22Rv1 (cell line): ENCODE data around the gene CYB5B.

ENCODE experiments used
- H3K27ac ChIP-seq: fragments of 450-650 bp; 2 replicates; pipeline ENCODE4 v1.5.1; 2017
- ZFX ChIP-seq: fragments of 450-650 bp; IDR thresholded peaks from 2 replicates; pipeline ENCODE4 v1.6.1; 2017; ENCODE audit warnings: antibody characterized with exemption, borderline replicate concordance
- TF ChIP-seq, protein P1 (sequence below): fragments of 450-650 bp; IDR thresholded peaks from 2 replicates; pipeline ENCODE4 v1.5.1; 2017; ENCODE audit warnings: mild to moderate bottlenecking

CYB5B gene

GRCh38 chr16:69508033-69508755 lies 83.8 kb downstream of the CYB5B start:
- TF ChIP-seq, protein P1, sequence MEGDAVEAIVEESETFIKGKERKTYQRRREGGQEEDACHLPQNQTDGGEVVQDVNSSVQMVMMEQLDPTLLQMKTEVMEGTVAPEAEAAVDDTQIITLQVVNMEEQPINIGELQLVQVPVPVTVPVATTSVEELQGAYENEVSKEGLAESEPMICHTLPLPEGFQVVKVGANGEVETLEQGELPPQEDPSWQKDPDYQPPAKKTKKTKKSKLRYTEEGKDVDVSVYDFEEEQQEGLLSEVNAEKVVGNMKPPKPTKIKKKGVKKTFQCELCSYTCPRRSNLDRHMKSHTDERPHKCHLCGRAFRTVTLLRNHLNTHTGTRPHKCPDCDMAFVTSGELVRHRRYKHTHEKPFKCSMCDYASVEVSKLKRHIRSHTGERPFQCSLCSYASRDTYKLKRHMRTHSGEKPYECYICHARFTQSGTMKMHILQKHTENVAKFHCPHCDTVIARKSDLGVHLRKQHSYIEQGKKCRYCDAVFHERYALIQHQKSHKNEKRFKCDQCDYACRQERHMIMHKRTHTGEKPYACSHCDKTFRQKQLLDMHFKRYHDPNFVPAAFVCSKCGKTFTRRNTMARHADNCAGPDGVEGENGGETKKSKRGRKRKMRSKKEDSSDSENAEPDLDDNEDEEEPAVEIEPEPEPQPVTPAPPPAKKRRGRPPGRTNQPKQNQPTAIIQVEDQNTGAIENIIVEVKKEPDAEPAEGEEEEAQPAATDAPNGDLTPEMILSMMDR, result no peak
- no peak for TF ChIP-seq ZFX
- no peak overlapping the region for H3K27ac ChIP-seq

DNA sequence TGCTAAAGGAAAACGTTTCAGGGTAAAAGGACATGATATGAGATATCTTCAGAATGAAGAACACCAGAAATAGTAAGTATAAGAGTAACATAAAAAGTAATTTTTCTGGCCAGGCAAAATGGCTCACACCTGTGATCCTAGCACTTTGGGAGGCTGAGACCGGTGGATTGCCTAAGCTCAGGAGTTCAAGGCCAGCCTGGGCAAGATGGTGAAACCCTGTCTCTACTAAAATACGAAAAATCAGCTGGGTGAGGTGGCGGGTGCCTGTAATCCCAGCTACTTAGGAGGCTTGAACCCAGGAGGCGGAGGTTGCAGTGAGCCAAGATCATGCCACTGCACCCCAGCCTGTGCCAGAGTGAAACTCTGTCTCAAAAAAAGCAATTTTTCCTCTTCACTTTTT lies 84.7 kb downstream of the CYB5B start:
- no peak overlapping the region for H3K27ac ChIP-seq

DNA sequence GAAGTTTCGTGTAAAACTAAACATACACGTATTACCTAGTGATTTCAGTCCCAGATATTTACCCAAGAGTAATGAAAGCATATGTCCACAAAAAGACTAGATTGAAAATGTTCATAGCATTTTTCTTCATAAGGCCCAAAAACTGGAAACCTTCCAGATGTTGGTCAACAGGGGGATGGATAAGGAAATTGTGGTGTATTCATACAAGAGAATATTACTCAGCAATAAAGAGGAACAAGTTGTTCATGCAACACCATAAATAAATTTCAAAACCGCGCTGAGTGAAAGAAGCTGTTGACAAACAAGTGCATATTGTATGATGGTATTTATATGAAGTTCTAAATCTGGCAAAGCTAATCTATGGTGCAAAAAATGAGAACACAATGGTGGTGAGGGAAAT lies 87.2 kb downstream of the CYB5B start:
- TF ChIP-seq ZFX, result no peak
- TF ChIP-seq, protein P1, result no peak
- no peak overlapping the region for H3K27ac ChIP-seq

More for the DNA sequence above, 84.7 kb downstream of the CYB5B start:
- no peak for TF ChIP-seq ZFX
- TF ChIP-seq, protein P1, result no peak

DNA sequence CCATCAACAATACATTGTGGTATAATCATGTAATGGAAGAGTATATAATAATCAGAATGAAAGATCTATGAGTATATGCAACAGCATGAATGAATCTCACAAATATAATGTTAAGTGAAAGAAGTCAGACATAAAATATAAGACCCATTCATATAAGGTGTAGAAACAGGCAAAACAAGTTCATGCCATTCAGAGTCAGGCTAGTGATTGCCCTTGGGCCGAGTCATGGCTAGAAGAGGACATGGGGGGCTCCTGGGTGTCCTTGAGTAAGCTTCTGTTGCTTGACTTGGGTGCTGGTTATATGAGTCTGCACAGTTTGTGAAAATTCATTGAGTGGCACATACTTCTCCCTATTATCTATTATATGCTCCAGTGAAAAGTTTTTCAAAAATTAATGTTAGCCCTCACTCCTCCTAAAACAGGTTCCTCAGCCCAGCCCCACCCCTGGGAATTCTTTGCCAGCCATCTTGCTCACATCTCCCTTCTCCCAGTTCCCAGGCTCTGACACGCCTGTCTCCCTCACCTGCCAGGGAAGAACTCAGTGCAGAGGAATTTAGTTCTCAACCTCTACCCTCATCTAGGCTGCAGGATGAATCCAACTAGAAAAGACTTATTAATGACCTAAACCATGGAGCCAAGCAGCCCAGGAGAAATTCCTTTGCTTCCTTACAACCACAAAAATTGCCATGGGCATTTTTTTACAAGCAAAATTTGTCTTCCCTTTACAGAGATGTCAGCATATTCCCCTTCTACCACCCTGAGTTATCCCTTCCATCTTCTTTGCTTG lies 89.0 kb downstream of the CYB5B start:
- no peak for TF ChIP-seq ZFX
- TF ChIP-seq, protein P1, result no peak
- H3K27ac ChIP-seq, result no peak overlapping the region

DNA sequence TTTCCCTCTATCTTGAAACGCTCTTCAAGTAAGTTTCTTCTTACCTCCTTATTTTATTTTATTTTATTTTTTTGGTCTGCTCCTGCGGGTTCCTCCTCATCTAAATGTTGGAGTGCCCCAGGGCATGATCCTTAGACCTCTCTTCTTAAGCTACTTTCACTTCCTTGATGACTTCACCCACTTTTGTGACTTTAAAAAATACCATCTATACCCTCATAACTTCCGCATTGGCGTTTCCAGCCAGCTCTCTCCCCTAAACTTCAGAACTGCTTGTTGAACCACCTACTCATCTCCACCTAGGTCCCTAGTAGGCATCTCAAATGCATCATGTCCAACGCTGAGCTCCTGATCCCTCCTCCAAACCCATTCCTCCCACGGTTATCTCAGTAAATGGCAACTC lies 89.9 kb downstream of the CYB5B start:
- TF ChIP-seq, protein P1, result no peak
- TF ChIP-seq ZFX, result no peak
- no peak overlapping the region for H3K27ac ChIP-seq
